NCI-H82 treated with DMSO at 0.1 percent for 48 hours (cell line): ENCODE data around the gene PATL2.
"Not testable (repeated sequence)": the region's sequence is repeated elsewhere in the genome, so short reads cannot be mapped to it uniquely, and the experiment has no call there.

Experiments
- DNase-seq: peaks from one replicate; lab custom pipeline; 2025; ENCODE audit not compliant: unreplicated experiment; lab: John Stamatoyannopoulos, UW

The PATL2 gene

DNA sequence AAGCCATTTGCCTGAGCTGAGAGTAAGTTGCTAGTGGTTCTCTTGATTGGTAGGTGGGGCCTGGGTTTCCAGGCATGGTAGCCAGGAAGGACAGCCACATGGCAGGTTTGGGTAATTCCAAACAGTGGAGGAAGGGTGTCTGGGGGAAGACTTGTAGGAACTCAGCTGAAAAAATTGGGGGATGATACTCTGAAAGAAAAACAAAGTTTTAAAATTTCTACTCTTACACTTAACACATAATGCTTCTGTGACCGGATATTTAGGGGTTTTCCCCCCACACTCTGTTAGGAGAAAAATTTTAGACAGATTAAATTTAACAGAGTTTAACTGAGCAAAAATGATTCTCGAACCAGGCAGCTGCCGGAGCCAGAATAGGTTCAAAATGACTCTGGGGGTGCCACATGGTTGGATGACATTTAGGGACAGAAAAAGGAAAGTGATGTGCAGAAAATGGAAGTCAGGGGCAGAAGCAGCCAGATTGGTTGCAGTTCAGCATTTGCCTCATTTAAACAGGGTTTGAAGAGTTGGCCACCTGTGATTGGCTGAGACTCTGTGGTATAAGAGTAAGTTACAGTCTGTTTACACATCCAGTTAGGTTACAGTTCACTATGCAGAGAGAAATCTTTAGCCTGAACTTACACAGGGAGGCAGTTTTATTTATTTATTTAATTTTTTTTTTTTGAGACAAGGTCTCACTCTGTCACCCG is 8.3 kb upstream of the PATL2 start:
- DNase-seq, result no peak

DNA sequence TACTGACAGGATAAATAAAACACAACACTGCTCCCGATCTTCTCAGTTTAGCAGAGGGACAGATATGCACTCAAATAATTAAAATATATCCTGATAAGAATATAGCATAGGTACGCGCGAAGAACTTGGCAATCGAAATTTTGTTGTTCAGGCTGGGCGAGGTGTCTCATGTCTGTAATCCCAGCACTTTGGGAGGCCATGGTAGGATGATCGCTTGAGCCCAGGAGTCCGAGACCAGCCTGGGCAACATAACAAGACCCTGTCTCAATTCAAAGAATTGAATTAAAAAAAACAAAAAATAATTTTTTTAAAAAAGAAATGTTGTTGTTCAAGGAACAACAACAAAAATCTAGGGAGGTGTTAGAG is 7.8 kb upstream of the PATL2 start:
- no peak for DNase-seq

DNA sequence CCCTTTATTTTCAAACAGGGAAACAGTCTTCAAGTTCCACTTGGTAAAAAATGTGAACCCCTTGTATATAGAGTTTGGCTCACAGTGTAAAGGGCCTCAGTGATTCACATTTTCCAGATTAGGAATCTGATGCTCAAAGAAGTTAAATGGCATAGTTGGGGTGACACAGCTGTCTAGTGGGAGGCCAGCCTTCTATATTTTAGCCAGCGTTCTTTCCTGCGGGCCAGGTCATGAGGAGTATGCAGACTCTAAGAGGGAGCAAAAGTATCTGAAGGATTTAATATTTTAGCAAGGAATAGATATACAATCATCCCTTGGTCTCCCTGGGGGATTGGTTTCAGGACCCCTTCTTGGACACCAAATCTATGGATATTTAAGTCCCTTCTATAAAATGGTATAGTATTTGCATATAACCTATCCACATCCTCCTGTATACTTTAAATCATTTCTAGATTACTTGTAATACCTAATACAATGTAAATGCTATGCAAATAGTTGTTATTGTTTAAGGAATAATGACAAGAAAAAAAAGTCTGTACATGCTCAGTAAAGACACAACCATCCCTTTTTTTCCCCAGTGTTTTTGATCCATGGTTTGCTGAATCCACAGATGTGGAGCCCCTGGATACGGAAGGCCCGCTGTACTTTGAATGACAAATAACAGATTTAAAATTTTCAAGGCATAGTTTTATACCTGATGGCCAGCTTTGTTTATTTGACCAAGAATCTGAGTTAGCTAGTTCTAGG is 7.2 kb upstream of the PATL2 start:
- no peak for DNase-seq

DNA sequence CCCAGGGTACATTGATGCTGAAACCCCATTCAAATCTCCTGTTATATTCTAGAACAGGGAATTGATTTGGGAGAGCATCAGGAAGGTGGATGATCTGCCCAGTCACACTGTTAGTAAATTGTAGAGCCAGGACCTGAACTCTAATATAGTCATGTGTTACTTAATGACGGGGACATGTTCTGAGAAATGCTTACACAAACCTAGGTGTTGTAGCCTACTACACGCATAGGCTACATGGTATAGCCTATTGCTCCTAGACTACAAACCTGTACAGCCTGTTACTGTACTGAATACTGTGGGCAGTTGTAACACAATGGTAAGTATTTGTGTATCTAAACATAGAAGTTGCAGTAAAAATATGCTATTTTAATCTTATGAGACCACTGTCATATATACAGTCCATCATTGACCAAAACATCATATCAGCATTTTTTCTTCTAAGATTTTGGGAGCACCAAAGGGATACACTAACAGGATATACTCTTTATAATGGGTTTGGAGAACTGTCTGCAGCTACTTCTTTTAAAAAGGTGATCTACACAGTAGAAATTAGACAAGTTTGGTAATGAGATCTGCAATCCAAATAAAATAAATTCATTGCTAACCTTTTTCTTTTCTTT is 6.0 kb upstream of the PATL2 start:
- DNase-seq, result no peak

DNA sequence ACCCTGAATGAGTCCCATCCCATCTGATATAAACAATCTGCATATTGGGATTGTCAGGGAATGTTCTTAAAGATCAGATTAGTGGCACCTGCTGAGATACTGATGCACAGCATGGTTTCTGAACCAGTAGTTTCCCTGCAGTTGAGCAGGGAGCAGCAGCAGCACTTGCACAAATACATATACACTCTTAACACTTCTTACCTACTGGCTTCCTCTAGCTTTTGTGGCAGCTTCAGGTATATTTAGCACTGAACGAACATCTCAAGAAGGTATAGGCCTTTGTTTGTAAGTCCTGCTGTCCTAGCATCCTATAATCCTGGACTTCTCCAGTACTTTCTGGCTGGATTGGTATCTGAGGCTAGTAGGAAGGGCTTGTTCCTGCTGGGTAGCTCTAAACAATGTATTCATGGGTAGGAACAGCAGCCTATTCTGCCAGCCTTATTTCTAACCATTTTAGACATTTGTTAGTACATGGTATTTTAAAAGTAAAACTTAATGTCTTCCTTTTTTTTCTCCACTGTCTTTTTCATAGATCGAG is 4.7 kb upstream of the PATL2 start:
- no peak for DNase-seq

DNA sequence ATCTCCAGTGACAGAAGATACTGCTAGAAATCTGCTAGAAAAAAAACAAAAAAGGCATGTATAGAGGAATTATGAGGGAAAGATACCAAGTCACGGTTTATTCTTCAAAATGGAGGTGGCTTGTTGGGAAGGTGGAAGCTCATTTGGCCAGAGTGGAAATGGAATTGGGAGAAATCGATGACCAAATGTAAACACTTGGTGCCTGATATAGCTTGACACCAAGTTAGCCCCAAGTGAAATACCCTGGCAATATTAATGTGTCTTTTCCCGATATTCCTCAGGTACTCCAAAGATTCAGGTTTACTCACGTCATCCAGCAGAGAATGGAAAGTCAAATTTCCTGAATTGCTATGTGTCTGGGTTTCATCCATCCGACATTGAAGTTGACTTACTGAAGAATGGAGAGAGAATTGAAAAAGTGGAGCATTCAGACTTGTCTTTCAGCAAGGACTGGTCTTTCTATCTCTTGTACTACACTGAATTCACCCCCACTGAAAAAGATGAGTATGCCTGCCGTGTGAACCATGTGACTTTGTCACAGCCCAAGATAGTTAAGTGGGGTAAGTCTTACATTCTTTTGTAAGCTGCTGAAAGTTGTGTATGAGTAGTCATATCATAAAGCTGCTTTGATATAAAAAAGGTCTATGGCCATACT is 4.1 kb upstream of the PATL2 start:
- DNase-seq, result no peak

DNA sequence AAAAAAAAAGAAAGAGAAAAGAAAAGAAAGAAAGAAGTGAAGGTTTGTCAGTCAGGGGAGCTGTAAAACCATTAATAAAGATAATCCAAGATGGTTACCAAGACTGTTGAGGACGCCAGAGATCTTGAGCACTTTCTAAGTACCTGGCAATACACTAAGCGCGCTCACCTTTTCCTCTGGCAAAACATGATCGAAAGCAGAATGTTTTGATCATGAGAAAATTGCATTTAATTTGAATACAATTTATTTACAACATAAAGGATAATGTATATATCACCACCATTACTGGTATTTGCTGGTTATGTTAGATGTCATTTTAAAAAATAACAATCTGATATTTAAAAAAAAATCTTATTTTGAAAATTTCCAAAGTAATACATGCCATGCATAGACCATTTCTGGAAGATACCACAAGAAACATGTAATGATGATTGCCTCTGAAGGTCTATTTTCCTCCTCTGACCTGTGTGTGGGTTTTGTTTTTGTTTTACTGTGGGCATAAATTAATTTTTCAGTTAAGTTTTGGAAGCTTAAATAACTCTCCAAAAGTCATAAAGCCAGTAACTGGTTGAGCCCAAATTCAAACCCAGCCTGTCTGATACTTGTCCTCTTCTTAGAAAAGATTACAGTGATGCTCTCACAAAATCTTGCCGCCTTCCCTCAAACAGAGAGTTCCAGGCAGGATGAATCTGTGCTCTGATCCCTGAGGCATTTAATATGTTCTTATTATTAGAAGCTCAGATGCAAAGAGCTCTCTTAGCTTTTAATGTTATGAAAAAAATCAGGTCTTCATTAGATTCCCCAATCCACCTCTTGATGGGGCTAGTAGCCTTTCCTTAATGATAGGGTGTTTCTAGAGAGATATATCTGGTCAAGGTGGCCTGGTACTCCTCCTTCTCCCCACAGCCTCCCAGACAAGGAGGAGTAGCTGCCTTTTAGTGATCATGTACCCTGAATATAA is 2.2 kb upstream of the PATL2 start:
- no peak for DNase-seq

DNA sequence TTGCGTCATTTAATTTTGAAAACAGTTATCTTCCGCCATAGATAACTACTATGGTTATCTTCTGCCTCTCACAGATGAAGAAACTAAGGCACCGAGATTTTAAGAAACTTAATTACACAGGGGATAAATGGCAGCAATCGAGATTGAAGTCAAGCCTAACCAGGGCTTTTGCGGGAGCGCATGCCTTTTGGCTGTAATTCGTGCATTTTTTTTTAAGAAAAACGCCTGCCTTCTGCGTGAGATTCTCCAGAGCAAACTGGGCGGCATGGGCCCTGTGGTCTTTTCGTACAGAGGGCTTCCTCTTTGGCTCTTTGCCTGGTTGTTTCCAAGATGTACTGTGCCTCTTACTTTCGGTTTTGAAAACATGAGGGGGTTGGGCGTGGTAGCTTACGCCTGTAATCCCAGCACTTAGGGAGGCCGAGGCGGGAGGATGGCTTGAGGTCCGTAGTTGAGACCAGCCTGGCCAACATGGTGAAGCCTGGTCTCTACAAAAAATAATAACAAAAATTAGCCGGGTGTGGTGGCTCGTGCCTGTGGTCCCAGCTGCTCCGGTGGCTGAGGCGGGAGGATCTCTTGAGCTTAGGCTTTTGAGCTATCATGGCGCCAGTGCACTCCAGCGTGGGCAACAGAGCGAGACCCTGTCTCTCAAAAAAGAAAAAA is 1.4 kb upstream of the PATL2 start:
- peak; percentile 8 for DNase-seq

DNA sequence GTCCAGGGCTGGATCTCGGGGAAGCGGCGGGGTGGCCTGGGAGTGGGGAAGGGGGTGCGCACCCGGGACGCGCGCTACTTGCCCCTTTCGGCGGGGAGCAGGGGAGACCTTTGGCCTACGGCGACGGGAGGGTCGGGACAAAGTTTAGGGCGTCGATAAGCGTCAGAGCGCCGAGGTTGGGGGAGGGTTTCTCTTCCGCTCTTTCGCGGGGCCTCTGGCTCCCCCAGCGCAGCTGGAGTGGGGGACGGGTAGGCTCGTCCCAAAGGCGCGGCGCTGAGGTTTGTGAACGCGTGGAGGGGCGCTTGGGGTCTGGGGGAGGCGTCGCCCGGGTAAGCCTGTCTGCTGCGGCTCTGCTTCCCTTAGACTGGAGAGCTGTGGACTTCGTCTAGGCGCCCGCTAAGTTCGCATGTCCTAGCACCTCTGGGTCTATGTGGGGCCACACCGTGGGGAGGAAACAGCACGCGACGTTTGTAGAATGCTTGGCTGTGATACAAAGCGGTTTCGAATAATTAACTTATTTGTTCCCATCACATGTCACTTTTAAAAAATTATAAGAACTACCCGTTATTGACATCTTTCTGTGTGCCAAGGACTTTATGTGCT is 721 bp upstream of the PATL2 start:
- DNase-seq, result no peak

DNA sequence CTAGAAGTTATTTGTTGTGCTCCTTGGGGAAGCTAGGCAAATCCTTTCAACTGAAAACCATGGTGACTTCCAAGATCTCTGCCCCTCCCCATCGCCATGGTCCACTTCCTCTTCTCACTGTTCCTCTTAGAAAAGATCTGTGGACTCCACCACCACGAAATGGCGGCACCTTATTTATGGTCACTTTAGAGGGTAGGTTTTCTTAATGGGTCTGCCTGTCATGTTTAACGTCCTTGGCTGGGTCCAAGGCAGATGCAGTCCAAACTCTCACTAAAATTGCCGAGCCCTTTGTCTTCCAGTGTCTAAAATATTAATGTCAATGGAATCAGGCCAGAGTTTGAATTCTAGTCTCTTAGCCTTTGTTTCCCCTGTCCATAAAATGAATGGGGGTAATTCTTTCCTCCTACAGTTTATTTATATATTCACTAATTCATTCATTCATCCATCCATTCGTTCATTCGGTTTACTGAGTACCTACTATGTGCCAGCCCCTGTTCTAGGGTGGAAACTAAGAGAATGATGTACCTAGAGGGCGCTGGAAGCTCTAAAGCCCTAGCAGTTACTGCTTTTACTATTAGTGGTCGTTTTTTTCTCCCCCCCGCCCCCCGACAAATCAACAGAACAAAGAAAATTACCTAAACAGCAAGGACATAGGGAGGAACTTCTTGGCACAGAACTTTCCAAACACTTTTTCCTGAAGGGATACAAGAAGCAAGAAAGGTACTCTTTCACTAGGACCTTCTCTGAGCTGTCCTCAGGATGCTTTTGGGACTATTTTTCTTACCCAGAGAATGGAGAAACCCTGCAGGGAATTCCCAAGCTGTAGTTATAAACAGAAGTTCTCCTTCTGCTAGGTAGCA is 657 bp downstream of the PATL2 start:
- DNase-seq, result no peak

DNA sequence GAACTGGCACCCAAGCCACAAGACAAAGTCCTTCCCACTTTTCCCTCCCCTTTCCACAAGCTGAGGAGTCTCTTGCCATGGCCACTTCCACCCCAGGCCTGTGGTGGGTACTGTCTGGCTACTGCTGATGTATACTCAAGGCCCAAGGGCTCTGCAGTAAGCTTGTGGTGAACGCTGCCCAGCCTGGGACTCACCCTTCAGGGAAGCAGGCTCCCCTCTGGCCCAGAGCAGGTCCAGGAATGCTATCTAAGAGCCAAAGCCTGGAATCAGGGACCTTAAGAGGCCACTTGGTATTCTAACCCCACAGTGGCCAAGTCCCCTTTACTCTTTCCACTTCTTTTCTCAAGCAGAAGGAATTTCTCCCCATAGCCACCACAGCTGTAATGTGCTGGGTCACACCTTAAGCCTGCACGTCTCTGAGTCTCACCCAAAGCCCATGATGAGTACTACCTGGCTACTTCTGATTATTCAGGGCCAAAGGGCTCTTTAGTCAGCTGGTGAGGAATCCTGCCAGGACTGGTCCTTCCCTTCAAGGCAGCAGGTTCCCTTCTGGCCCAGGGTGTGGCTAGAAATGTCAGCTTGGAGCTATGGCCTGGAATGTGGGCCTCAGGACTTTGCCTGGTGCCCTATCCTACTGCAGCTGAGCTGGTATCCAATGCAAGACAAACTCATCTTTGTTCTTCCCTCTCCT is 4.0 kb downstream of the PATL2 start:
- DNase-seq, result no peak

DNA sequence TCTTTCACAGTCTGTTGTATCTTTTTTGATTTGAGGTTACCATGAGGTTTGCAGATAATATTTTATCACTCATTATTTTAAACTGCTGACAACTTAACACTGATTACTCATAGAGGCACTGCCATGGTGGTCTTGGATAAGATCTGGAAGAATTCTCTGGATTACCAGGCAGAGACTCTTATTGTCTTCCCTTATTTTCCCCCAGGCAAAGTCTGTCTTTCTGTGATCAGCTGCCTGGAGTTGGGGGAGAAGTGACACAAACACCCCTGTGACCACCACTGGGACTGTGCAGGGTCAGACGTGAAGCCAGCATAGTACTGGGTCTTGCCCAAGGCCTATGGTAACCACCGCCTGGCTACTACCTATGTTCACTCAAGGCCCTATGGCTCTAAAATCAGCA is 4.7 kb downstream of the PATL2 start:
- no peak for DNase-seq

DNA sequence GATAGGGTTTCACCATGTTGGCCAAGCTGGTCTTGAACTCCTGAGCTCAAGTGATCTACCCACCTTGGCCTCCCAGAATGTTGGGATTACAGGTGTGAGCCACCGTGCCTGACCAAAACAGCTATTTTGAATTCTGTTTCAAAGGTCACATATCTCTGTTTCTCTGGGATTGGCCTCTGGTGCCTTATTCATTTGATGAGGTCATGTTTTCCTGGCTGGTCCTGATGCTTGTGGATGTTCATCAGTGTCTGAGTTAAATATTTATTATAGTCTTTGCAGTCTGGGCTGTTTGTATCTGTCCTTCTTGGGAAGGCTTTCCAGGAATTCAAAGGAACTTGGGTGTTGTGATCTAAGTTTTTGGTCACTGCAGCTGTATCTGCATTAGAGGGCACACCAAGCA is 5.1 kb downstream of the PATL2 start:
- no peak for DNase-seq

DNA sequence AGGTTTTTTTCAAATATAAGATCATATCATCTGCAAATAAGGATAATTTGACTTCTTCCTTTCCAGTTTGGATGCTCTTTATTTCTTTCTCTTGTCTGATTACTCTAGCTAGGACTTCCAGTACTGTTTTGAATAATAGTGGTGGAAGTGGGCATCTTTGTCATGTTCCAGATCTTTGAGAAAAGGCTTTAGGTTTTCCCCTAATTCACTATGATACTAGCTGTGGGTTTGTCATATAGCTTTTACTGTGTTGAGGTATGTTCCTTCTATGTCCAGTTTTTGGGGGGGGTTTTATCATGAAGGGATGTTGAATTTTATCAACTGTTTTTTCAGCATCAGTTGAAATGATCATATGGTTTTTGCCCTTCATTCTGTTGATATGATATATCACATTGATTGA is 10.4 kb downstream of the PATL2 start:
- not testable (repeated sequence) for DNase-seq

DNA sequence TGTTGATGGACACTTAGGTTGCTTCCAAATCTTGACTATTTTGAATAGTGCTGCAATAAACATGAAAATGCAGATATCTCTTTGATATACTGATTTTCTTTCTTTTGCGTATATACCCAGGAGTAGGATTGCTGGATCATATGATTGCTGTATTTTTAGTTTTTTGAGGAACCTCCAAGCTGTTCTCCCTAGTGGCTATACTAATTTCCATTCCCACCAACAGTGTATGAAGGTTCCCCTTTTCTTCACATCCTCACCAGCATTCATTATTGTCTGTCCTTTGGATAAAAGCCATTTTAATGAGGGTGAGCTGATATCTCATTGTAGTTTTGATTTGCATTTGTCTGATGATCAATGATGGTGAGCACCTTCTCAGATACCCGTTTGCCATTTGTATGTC is 12.5 kb downstream of the PATL2 start:
- DNase-seq, result no peak

DNA sequence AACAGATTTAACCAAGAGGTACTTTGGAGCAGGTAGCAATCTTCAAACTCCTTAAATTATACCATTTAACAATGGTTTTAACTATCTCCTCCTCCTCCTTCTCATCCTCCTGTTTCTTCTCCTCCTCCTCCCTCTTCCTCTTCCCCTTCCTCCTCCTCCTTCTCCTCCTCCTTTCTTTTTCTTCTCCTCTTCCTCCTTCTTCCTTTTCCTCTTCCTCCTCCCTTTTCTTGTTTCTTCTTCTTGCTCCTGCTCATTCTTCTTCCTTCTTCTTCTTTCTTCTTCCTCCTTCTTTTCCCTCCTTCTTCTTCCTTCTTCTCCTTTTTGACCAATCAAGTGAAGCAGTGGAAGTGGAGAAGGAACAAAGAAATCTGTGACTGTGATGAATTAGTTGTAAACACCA is 14.1 kb downstream of the PATL2 start:
- no peak for DNase-seq

DNA sequence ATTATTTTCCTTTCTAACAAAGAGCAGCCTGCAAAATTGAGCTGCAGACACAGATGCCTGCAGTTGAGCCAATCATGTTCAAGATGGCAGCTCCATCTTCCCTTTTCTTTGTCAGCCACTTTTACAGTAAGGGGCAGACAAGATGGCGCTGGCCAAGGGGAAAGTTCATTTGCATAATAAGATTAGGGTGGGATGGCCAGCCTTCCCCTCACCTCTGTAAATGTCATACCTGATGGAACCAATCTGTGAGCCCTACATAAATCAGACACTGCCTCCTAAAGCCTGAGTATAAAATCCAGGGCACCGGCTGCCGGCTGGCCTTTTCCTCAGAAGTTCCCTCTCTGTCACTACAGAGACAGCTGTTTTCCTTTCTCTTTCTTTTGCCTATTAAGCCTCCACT is 15.8 kb downstream of the PATL2 start:
- peak; percentile 76 for DNase-seq

DNA sequence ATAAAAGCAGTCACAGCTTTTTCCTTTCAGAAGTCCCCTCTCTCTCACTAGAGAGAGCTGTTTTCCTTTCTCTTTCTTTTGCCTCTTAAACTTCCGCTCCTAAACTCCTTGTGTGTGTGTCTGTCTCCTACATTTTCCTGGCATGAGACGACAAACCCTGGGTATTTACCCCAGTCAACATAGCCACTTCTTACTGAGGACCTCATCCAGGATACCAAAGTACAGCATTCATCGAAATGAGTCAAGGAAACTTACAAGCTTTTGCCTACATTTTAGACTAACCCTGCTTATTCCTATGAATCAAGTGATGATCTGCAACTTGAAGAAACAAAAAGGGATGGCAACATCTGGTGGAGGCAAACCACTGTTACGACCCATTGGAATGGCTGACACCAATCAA is 16.7 kb downstream of the PATL2 start:
- no peak for DNase-seq
